Gastrocnemius medialis (tissue), 4 donors: ENCODE measurements around the gene RXYLT1. TPM values are rescaled to one million over a fixed set of nuclear protein-coding genes. Genes with fewer than 3 reads are reported as not detected.
A peak's percentile ranks its signal among the peaks of the same experiment; 100 is the strongest.
"Not testable (repeated sequence)": the region's sequence is repeated elsewhere in the genome, so short reads cannot be mapped to it uniquely, and the experiment has no call there.

ENCODE experiments used
- ATAC-seq, 2 donors: fragments of 150-250 bp; one replicate each; pipeline ENCODE4 v1.9.1; 2016
- DNase-seq, 2 donors: peaks; one replicate each; pipeline ENCODE4 v3.0.0-alpha.2; 2019
- H3K27ac ChIP-seq, 4 donors: fragments of 200-600 bp; sonication (generic); 1 replicate in 1 of 4; 2 replicates in 3 of 4; pipeline ENCODE4 v1.5.1; 2016 to 2018; ENCODE audit warnings: mild to moderate bottlenecking in 2 of 4, moderate library complexity in 1 of 4
- H3K27me3 ChIP-seq, 3 donors: fragments of 200-600 bp; sonication (generic) in 2 of 3; 1 replicate in 1 of 3; 2 replicates in 2 of 3; pipeline versions ENCODE4 v1.5.1 to v1.6.0; 2016 to 2019; ENCODE audit warnings: mild to moderate bottlenecking in 1 of 3, moderate library complexity in 1 of 3
- H3K36me3 ChIP-seq, 2 donors: fragments of 200-600 bp; sonication (generic) in 1 of 2; one replicate each; pipeline ENCODE4 v1.5.1; 2017 to 2018
- H3K4me1 ChIP-seq, 2 donors: fragments of 200-600 bp; sonication (generic) in 1 of 2; one replicate each; pipeline ENCODE4 v1.5.1; 2016 to 2017; ENCODE audit warnings: mild to moderate bottlenecking in 2 of 2
- H3K4me3 ChIP-seq, 4 donors: fragments of 200-600 bp; sonication (generic) in 3 of 4; 1 replicate in 1 of 4; 2 replicates in 3 of 4; pipeline ENCODE4 v1.5.1; 2016 to 2019; ENCODE audit warnings: mild to moderate bottlenecking in 2 of 4
- H3K9me3 ChIP-seq, 3 donors: fragments of 200-600 bp; sonication (generic) in 2 of 3; 1 replicate in 1 of 3; 2 replicates in 2 of 3; pipeline ENCODE4 v1.5.1; 2016 to 2019
- CTCF ChIP-seq, 5 experiments: fragments of 450-650 bp in 3 of 5; fragments of 200-600 bp in 2 of 5; sonication (generic) in 2 of 5; IDR thresholded peaks in 4 of 5; conservative IDR thresholded peaks in 1 of 5; 1 replicate in 4 of 5; 2 replicates in 1 of 5; pipeline ENCODE4 v1.5.1; 2016 to 2019; ENCODE audit warnings: antibody characterized with exemption in 5 of 5, mild to moderate bottlenecking in 3 of 5, moderate library complexity in 3 of 5
- POLR2A ChIP-seq, 2 donors: fragments of 450-650 bp; IDR thresholded peaks; one replicate each; pipeline ENCODE4 v1.6.1; 2017; ENCODE audit warnings: antibody characterized with exemption in 2 of 2, mild to moderate bottlenecking in 2 of 2, moderate library complexity in 2 of 2
- in situ Hi-C, 4 donors: fragments of 200-750 bp; cut with MboI; loops; one replicate each; pipeline versions ENCODE4 v1.15.0 to v1.8.0; 2017; ENCODE audit warnings: low sequenced_read_pairs in 4 of 4
- intact Hi-C: fragments of 100-400 bp; cut with DNase I; formaldehyde crosslinking; loops from one replicate; pipeline ENCODE4 v1.15.1; 2023; ENCODE audit warnings: low total_unique reads
- total RNA-seq, 4 donors: library from RNA; depleted of rRNA; stranded (reverse); fragments of >200 nt; gene quantifications; one replicate each; pipeline versions ENCODE4 v1.1.0 to v1.2.3, GENCODE V29; 2016

The RXYLT1 gene
- 10 to 100 TPM in 3 of 4 donors, 1 to 10 TPM in 1; 9.4 to 16.5 (median 14.1) TPM for total RNA-seq

- no peaks in the 10 kb centered on the region for H3K9me3 ChIP-seq
- peak within 1 kb of the TSS; percentile 66 to 78 (median 76) for H3K4me3 ChIP-seq
- DNase-seq = peak; percentile 74 to 76
- H3K27me3 ChIP-seq = no peaks in the 10 kb centered on the region
- TF ChIP-seq POLR2A (IDR thresholded peaks at IDR 0.05) (peak; percentile 53 to 56), CTCF (IDR thresholded peaks at IDR 0.05 in 4 of 5, conservative IDR thresholded peaks at IDR 0.05 in 1 of 5) (peak in 1 of 5 experiments; percentile 26)
- ATAC-seq = peak; percentile 95 to 97
- peak within 1 kb of the TSS; percentile 78 to 89 (median 82) for H3K27ac ChIP-seq
- peaks cover 0 to 26% of the 10 kb centered on the region in 2 donors for H3K36me3 ChIP-seq
- H3K4me1 ChIP-seq = peaks cover 11 to 13% of the 10 kb centered on the region in 2 donors
- in situ Hi-C loops (no loop called here), intact Hi-C loops (loop anchor here (5.0 kb wide), 3 partner anchors 63 to 623 kb away; partner anchors contain the start of genes KICS2, SRGAP1 and XPOT)
Observed at GRCh38 chr12:63779498-63780481, at the start of gene RXYLT1. TSS of gene RXYLT1 (plus strand) at chr12:63779909. CDS start at chr12:63779961, 52 bp downstream.

- H3K36me3 ChIP-seq, in situ Hi-C loops, H3K9me3 ChIP-seq, H3K4me3 ChIP-seq, H3K27me3 ChIP-seq, H3K4me1 ChIP-seq, ATAC-seq, DNase-seq, H3K27ac ChIP-seq, intact Hi-C loops: not testable (repeated sequence)
Observed at GRCh38 chr12:63732779-63733178, 46.9 kb upstream of the RXYLT1 start.

- H3K36me3 ChIP-seq, DNase-seq, H3K27ac ChIP-seq, H3K4me1 ChIP-seq, intact Hi-C loops, H3K27me3 ChIP-seq, ATAC-seq, H3K9me3 ChIP-seq, in situ Hi-C loops, H3K4me3 ChIP-seq: not testable (repeated sequence)
Observed at GRCh38 chr12:63733585-63733984, 46.1 kb upstream of the RXYLT1 start.

- H3K9me3 ChIP-seq, H3K4me3 ChIP-seq, intact Hi-C loops, ATAC-seq, in situ Hi-C loops, H3K27me3 ChIP-seq, H3K36me3 ChIP-seq, H3K27ac ChIP-seq, H3K4me1 ChIP-seq, DNase-seq: not testable (repeated sequence)
Observed at GRCh38 chr12:63740551-63740950, 39.2 kb upstream of the RXYLT1 start.

- intact Hi-C loops, H3K36me3 ChIP-seq, H3K27me3 ChIP-seq, in situ Hi-C loops, H3K27ac ChIP-seq, DNase-seq, ATAC-seq, H3K4me1 ChIP-seq, H3K4me3 ChIP-seq, H3K9me3 ChIP-seq: not testable (repeated sequence)
Observed at GRCh38 chr12:63741431-63741830, 38.3 kb upstream of the RXYLT1 start.

- DNase-seq, H3K4me1 ChIP-seq, H3K4me3 ChIP-seq, in situ Hi-C loops, intact Hi-C loops, H3K36me3 ChIP-seq, H3K9me3 ChIP-seq, H3K27ac ChIP-seq, H3K27me3 ChIP-seq, ATAC-seq: not testable (repeated sequence)
Observed at GRCh38 chr12:63744110-63744509, 35.6 kb upstream of the RXYLT1 start.

- H3K27me3 ChIP-seq, intact Hi-C loops, H3K9me3 ChIP-seq, H3K27ac ChIP-seq, H3K4me1 ChIP-seq, ATAC-seq, H3K36me3 ChIP-seq, in situ Hi-C loops, H3K4me3 ChIP-seq, DNase-seq: not testable (repeated sequence)
Observed at GRCh38 chr12:63746470-63746869, 33.2 kb upstream of the RXYLT1 start.

GRCh38 chr12:63747136-63747535 lies 32.6 kb upstream of the RXYLT1 start:
- intact Hi-C loops, H3K4me3 ChIP-seq, H3K36me3 ChIP-seq, H3K9me3 ChIP-seq, ATAC-seq, H3K4me1 ChIP-seq, H3K27ac ChIP-seq, in situ Hi-C loops, DNase-seq, H3K27me3 ChIP-seq: not testable (repeated sequence)
